ENCODE results near the gene HPCA.

HPCA gene

GRCh38 chr1:32871364-32872191 lies 14.7 kb upstream of the HPCA start:
- TF ChIP-seq CTCF (IDR thresholded peaks at IDR 0.05; ENCODE audit: low read depth, low read length, missing control alignments) = no peak
- no peak overlapping the region for H3K4me3 ChIP-seq (replicated peaks; ENCODE audit: low read depth, low read length)
- DNase-seq (ENCODE audit: extremely low read depth, low read depth) = no peak

GRCh38 chr1:32872192-32872460 lies 14.2 kb upstream of the HPCA start:
- no peak for DNase-seq (ENCODE audit: extremely low read depth, low read depth)
- no peak for TF ChIP-seq CTCF (IDR thresholded peaks at IDR 0.05; ENCODE audit: low read depth, low read length, missing control alignments)
- no peak overlapping the region for H3K4me3 ChIP-seq (replicated peaks; ENCODE audit: low read depth, low read length)

GRCh38 chr1:32873484-32873883 lies 12.8 kb upstream of the HPCA start:
- no peak for TF ChIP-seq CTCF (IDR thresholded peaks at IDR 0.05; ENCODE audit: low read depth, low read length, missing control alignments)
- no peak overlapping the region for H3K4me3 ChIP-seq (replicated peaks; ENCODE audit: low read depth, low read length)

GRCh38 chr1:32874860-32875752 lies 11.2 kb upstream of the HPCA start:
- no peak for DNase-seq (ENCODE audit: extremely low read depth, low read depth)
- no peak for TF ChIP-seq CTCF (IDR thresholded peaks at IDR 0.05; ENCODE audit: low read depth, low read length, missing control alignments)
- no peak overlapping the region for H3K4me3 ChIP-seq (replicated peaks; ENCODE audit: low read depth, low read length)

More at GRCh38 chr1:32873484-32873883, 12.8 kb upstream of the HPCA start:
- no peak for DNase-seq (ENCODE audit: extremely low read depth, low read depth)

GRCh38 chr1:32876341-32877210 lies 9.7 kb upstream of the HPCA start:
- peak; percentile 91 for TF ChIP-seq CTCF (IDR thresholded peaks at IDR 0.05; ENCODE audit: low read depth, low read length, missing control alignments)
- DNase-seq (ENCODE audit: extremely low read depth, low read depth) = no peak
- no peak overlapping the region for H3K4me3 ChIP-seq (replicated peaks; ENCODE audit: low read depth, low read length)

Measured in HFF-Myc (cell line).